KOPT-K1 (cell line): ENCODE data around the gene GDPD2.
A peak's percentile ranks its signal among the peaks of the same experiment; 100 is the strongest.

Source experiments
- H3K27ac ChIP-seq: fragments of 200-600 bp; sonication (generic); 2 replicates; pipeline ENCODE4 v1.5.1; 2016; ENCODE audit warnings: antibody characterized with exemption, mild to moderate bottlenecking, low read depth, low read length; ENCODE audit not compliant: poor library complexity, severe bottlenecking
- H3K36me3 ChIP-seq: fragments of 200-600 bp; sonication (generic); 2 replicates; pipeline ENCODE4 v1.5.1; 2017; ENCODE audit warnings: antibody characterized with exemption, mild to moderate bottlenecking, low read length, moderate library complexity; ENCODE audit not compliant: insufficient read depth
- H3K9me3 ChIP-seq: fragments of 200-600 bp; sonication (generic); 2 replicates; pipeline ENCODE4 v1.5.1; 2017; ENCODE audit warnings: antibody characterized with exemption, low read length, mild to moderate bottlenecking; ENCODE audit not compliant: insufficient read depth, poor library complexity, severe bottlenecking

GDPD2 gene

DNA sequence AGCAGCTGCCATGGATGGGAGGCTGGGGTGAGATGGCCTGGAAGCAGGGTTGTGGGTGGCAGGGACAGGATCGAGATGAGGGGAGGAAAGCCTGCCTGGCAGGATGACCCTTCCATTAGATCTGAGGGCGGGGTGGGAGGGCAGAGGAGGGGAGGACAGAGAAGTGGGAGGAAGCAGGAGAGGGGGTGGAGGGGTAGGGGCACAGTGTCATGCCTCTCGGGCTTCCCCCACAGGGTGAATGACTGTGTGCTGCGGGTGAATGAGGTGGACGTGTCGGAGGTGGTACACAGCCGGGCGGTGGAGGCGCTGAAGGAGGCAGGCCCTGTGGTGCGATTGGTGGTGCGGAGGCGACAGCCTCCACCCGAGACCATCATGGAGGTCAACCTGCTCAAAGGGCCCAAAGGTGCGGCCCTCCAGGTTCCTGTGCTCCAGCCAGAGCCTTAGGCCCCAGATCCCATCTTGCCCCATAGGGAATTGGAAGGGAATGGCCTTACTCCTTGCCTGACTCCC, 26.4 kb downstream of the GDPD2 start:
- Histone ChIP-seq H3K9me3 (no peaks in the 10 kb centered on the region), H3K27ac (no peak overlapping the region), H3K36me3 (no peaks in the 10 kb centered on the region)

DNA sequence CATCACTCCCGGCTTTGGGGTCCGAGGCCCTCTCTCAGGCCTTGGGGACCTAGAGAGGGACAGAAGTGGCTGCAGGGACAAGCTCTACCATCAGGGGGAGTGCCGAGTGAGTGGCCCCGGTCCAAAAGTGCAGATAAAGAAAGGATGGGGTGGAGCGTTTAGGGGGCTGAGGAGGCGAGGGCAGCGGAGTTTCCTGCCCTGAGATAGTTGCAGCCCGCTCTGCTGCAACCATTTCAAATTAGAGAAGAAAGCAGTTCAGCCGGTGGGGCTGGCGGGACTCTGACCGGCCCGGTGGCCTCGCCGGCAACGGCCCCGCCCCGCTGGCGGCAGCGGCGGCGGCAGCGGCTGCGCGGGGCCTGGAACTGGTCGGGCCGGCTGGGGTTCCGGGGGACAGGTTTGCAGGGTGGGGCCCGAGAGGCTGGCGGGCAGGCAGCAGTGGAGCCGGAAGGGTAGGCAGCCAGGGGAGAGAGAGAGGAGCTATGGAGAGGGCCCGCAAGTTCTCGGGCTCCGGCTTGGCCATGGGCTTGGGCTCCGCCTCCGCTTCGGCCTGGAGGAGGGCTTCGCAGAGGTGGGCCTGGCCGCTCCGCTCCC, 29.1 kb downstream of the GDPD2 start:
- Histone ChIP-seq H3K9me3 (no peaks in the 10 kb centered on the region), H3K36me3 (no peaks in the 10 kb centered on the region), H3K27ac (no peak overlapping the region)

DNA sequence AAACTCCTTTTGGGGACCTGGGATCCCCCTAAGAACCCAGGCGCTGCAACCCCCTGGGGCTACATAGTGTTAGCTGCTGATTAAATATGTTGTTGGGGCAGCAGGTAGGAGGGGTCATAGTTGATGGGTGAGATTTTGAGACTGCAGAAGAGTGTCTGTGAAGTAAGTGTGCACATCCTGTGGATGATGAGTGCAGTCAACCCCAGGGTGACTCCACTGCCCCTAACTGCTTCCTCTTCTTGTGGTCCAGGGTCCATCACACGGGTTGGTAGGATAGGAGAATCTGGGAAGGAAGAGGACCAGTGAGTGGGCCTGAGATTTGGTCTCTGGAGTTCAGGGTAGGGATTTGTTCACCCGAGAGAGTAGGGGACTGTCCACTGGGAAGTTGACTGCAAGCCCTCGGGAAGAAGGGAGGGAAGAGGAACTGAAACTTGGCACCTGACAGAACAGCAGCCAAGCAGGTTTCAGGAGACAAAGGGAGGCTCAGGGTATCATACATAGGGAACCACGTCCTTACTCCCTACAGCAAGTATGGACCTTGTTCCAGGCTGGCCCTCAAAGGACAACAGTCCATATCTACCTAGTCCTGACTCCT, 30.0 kb downstream of the GDPD2 start:
- no peaks in the 10 kb centered on the region for H3K9me3 ChIP-seq
- H3K27ac ChIP-seq = no peak overlapping the region
- no peaks in the 10 kb centered on the region for H3K36me3 ChIP-seq

DNA sequence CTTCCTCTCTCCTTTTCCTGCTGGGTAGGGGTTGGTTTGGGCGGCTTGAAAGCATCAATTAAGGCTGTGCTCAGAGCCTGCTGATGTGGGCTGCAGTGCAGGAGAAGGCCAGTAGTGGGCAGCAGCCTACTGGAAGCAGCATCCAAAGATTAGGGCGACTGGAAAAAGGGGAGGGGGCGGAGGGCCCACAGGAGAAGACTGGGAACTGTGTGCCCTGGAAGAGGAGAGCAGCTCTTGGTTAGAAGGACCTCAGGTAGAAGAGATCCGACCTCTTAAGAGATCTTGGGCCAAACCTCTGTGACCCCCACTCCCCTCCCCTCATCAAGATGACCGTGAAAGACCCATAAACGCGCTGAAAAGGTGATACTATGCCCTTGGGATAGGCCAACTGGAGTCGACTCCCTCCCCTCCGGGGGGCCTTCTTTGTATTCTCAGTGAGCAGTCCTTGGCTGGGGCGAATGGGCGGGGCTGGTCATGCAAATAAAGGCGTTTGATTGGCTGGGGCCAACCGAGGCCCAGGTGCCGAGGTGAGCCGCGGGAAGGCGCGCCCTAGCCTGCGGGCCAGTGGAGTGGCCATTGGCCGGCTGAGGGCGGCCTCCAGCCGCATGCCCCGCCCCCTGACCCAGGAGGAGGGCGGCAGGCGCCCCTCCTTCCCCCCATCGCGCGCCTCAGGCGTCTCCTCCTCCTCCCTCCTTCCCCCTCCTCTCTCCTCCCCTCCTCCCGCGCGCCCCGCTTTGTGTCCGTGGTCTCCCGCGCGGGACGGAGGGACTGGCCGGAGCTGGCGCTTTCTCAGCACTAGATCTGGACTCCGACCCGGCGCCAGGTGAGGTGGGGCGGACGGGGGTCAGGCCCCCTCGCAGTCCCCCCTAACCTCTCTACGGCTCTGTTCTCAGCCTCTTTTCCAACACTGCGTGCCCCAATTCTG, 31.6 kb downstream of the GDPD2 start:
- Histone ChIP-seq H3K27ac (peak overlapping the region; percentile 67), H3K36me3 (no peaks in the 10 kb centered on the region; the same call in 1 of the 2 replicates), H3K9me3 (no peaks in the 10 kb centered on the region)

DNA sequence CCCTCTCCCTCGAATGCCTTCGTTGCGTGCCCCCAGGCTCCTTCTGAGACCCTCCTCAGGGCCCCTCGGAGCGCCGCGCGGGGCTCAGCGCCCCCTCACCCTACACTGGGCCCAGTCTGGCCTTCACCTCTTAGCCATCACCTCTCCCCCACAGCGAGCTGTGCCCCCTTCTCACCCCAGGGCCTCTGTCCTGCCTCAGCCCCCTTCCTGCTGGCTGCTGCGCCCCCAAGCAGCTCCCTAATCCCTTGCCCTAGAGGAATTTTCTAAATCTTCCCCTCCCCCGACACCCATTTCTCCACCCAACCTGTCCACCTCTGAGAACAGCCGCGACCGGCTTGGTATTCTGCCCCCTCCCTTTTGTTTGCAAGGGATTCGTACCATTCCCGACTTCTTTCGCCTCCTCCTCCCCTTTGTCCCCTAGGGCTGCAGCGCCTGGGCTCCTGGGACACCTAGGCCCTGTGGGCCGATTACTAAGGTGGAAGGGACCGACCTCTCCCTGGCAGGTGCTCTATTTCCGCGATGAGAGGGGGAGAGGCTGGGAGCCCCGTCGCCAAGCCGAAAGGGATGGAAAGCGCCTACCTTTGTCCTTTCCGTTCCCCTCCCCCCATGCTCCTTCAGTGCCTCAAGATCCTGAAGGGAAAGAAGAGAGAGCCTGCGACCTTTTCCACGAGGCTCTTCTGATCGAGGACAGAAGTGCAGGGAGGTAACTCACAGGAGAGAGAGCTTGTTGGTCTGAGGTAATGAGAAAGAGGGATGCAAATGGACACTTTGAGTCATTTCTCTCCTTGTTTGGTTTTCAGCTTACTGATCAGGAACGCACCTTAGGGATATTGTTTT, 32.5 kb downstream of the GDPD2 start:
- Histone ChIP-seq H3K36me3 (no peaks in the 10 kb centered on the region; the same call in 1 of the 2 replicates), H3K27ac (peak overlapping the region; percentile 67), H3K9me3 (no peaks in the 10 kb centered on the region)

- Histone ChIP-seq H3K36me3 (no peaks in the 10 kb centered on the region; the same call in 1 of the 2 replicates), H3K9me3 (no peaks in the 10 kb centered on the region), H3K27ac (peak overlapping the region; percentile 67)
Measured at GRCh38 chrX:70456256-70456655, 33.1 kb downstream of the GDPD2 start.

DNA sequence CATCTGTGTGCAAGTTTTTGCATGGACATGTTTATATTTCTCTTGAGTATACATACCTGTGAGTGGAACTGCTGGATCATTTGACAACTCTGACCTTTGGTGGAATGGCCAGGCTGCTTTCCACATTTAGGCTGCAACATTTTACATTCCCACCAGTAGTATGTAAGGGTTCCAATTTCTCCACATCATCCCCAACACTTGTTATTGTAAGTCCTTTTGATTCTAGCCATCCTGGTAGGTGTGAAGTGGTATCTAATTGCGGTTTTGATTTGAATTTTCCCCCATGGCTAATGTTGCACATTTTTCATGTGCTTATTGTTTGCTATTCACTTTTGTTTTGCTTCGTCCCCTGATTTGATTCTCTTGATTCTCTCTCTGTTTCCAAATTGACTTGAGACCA, 37.9 kb downstream of the GDPD2 start:
- no peak overlapping the region for H3K27ac ChIP-seq
- H3K36me3 ChIP-seq = no peaks in the 10 kb centered on the region; the same call in 1 of the 2 replicates
- H3K9me3 ChIP-seq = no peaks in the 10 kb centered on the region

DNA sequence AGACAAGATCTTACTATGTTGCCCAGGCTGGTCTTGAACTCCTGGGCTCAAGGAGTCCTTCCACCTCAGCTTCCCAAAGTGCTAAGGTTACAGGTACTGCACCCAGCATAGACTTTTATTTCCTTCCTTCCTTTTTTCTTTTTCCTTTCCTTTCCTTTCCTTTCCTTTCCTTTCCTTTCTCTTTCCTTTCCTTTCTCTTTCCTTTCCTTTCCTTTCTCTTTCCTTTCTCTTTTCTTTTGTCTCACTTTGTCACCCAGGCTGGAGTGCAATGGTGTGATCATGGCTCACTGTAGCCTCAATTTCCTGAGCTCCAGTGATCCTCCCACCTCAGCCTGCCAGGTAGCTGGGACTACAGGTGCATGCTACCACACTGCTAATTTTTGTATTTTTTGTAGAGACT, 40.9 kb downstream of the GDPD2 start:
- Histone ChIP-seq H3K36me3 (no peaks in the 10 kb centered on the region; the same call in 1 of the 2 replicates), H3K9me3 (no peaks in the 10 kb centered on the region), H3K27ac (no peak overlapping the region)

GRCh38 chrX:70466968-70467367, 43.9 kb downstream of the GDPD2 start:
- Histone ChIP-seq H3K36me3 (no peaks in the 10 kb centered on the region), H3K27ac (no peak overlapping the region), H3K9me3 (no peaks in the 10 kb centered on the region)

- no peak overlapping the region for H3K27ac ChIP-seq
- H3K9me3 ChIP-seq = no peaks in the 10 kb centered on the region
- no peaks in the 10 kb centered on the region for H3K36me3 ChIP-seq
Measured at GRCh38 chrX:70468709-70469108, 45.6 kb downstream of the GDPD2 start.

GRCh38 chrX:70470850-70471289, 47.8 kb downstream of the GDPD2 start:
- no peak overlapping the region for H3K27ac ChIP-seq
- no peaks in the 10 kb centered on the region for H3K36me3 ChIP-seq
- no peaks in the 10 kb centered on the region for H3K9me3 ChIP-seq

GRCh38 chrX:70476166-70476933, 53.2 kb downstream of the GDPD2 start:
- no peaks in the 10 kb centered on the region for H3K9me3 ChIP-seq
- H3K36me3 ChIP-seq = 0 out of 2 replicates have a peak, but pooled peaks cover 11% of the 10 kb centered on the region
- no peak overlapping the region for H3K27ac ChIP-seq

DNA sequence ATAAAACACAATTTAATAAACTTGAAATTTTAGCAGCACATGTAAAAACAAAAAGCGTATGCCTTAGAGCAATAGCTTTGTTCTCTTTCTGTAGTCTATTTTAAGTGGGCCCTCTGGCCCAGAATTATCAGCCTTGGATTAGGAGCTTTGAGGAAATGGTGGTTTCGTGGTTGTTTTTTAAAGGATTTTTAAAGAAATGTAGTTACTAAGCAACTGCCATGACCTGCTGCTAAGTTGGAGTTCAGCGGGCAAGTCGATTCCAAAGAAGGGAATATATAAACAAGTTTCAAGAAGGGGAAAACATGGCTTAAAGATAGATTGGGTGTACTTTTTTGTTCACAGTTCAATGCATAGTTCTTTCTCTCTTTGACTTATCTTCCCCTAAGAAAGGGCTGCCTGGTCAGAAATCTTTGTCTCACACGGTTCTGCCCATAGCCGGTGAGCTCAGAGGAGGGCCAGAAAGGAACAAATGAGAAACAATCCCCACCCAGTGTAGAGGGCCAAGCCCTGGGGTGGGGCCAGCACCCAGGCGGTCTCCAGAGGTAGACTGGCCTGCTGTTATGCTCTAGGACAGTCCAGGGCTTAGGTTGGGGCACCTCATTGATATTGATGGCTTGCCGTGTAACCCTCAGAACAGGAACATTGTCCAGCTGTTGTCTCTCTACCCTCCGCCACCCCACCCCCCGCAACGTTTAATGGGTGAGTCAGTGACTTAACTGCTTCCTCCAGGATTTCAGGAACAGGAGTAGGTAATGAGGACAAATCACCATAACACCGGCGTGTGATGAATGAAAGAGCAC, 54.0 kb downstream of the GDPD2 start:
- H3K27ac ChIP-seq = no peak overlapping the region
- no peaks in the 10 kb centered on the region for H3K9me3 ChIP-seq
- 0 out of 2 replicates have a peak, but pooled peaks cover 19% of the 10 kb centered on the region for H3K36me3 ChIP-seq
